Type B pancreatic cell (in vitro differentiated cells): ENCODE data around the gene SOX1. TPM values are rescaled to one million over a fixed set of nuclear protein-coding genes. Genes with fewer than 3 reads are reported as not detected.

ENCODE experiments used
- DNase-seq: peaks from one replicate; pipeline ENCODE4 v3.0.0; 2021; ENCODE audit warnings: mixed read lengths; ENCODE audit not compliant: unreplicated experiment; ENCODE audit errors: extremely low spot score
- H3K27ac Mint-ChIP-seq: 2 replicates; pipeline ENCODE4 v1.8.0; 2021; ENCODE audit warnings: mild to moderate bottlenecking, mixed read lengths
- H3K27me3 Mint-ChIP-seq: 2 replicates; pipeline ENCODE4 v1.8.0; 2021; ENCODE audit warnings: mixed read lengths
- H3K36me3 Mint-ChIP-seq: 2 replicates; pipeline ENCODE4 v1.8.0; 2021; ENCODE audit warnings: mixed read lengths
- H3K4me1 Mint-ChIP-seq: one replicate; pipeline ENCODE4 v1.8.0; 2021; ENCODE audit warnings: mixed read lengths; ENCODE audit not compliant: unreplicated experiment
- H3K4me3 Mint-ChIP-seq: 2 replicates; pipeline ENCODE4 v1.8.0; 2021; ENCODE audit warnings: mild to moderate bottlenecking, mixed read lengths
- H3K9me3 Mint-ChIP-seq: 2 replicates; pipeline ENCODE4 v1.8.0; 2021; ENCODE audit warnings: mixed read lengths
- CTCF ChIP-seq: fragments of 200-600 bp; sonication (generic); conservative IDR thresholded peaks from 2 replicates; pipeline ENCODE4 v1.5.0; 2021; ENCODE audit warnings: antibody characterized with exemption, mild to moderate bottlenecking
- total RNA-seq: library from RNA; stranded (reverse); gene quantifications from 2 replicates; pipeline ENCODE4 v1.2.1, GENCODE V29; 2021; ENCODE audit warnings: low replicate concordance

The SOX1 gene
- total RNA-seq, 1 donor from 2014 or later = 1.3 TPM

- DNase-seq = no peak
- peaks cover 92% of the 10 kb centered on the region for H3K27me3 Mint-ChIP-seq
- no peaks in the 10 kb centered on the region for H3K9me3 Mint-ChIP-seq
- H3K4me1 Mint-ChIP-seq = peaks cover 14% of the 10 kb centered on the region
- H3K36me3 Mint-ChIP-seq = peaks cover 3% of the 10 kb centered on the region
- H3K27ac Mint-ChIP-seq = no peak overlapping the region
- no peak for TF ChIP-seq CTCF
- H3K4me3 Mint-ChIP-seq = peak overlapping the region; percentile 71
Observed at GRCh38 chr13:112104881-112105234, 37.9 kb downstream of the SOX1 start.

GRCh38 chr13:112105244-112105681, 38.3 kb downstream of the SOX1 start:
- peaks cover 14% of the 10 kb centered on the region for H3K4me1 Mint-ChIP-seq

GRCh38 chr13:112105892-112106291, 38.9 kb downstream of the SOX1 start:
- Mint-ChIP-seq H3K4me3 (peak overlapping the region; percentile 77), H3K9me3 (no peaks in the 10 kb centered on the region), H3K27ac (no peak overlapping the region), H3K36me3 (peaks cover 3% of the 10 kb centered on the region), H3K27me3 (peaks cover 90% of the 10 kb centered on the region), H3K4me1 (peaks cover 14% of the 10 kb centered on the region)
- no peak for DNase-seq
- no peak for TF ChIP-seq CTCF

More at GRCh38 chr13:112105244-112105681, 38.3 kb downstream of the SOX1 start:
- no peak for DNase-seq
- H3K27ac Mint-ChIP-seq = no peak overlapping the region
- no peak for TF ChIP-seq CTCF
- H3K36me3 Mint-ChIP-seq = peaks cover 3% of the 10 kb centered on the region
- peaks cover 91% of the 10 kb centered on the region for H3K27me3 Mint-ChIP-seq
- H3K9me3 Mint-ChIP-seq = no peaks in the 10 kb centered on the region
- peak overlapping the region; percentile 71 for H3K4me3 Mint-ChIP-seq

GRCh38 chr13:112106478-112107141, 39.7 kb downstream of the SOX1 start:
- H3K36me3 Mint-ChIP-seq = peaks cover 3% of the 10 kb centered on the region
- H3K27me3 Mint-ChIP-seq = peaks cover 90% of the 10 kb centered on the region
- no peak overlapping the region for H3K27ac Mint-ChIP-seq
- no peak for DNase-seq
- H3K4me1 Mint-ChIP-seq = peaks cover 14% of the 10 kb centered on the region
- H3K4me3 Mint-ChIP-seq = peak overlapping the region; percentile 77
- TF ChIP-seq CTCF = no peak
- no peaks in the 10 kb centered on the region for H3K9me3 Mint-ChIP-seq

GRCh38 chr13:112107289-112107688, 40.3 kb downstream of the SOX1 start:
- Mint-ChIP-seq H3K4me1 (peaks cover 11% of the 10 kb centered on the region), H3K27me3 (peaks cover 90% of the 10 kb centered on the region), H3K27ac (no peak overlapping the region), H3K9me3 (no peaks in the 10 kb centered on the region), H3K4me3 (no peak overlapping the region), H3K36me3 (peaks cover 3% of the 10 kb centered on the region)
- DNase-seq = no peak
- TF ChIP-seq CTCF = no peak
